Neuronal stem cell (in vitro differentiated cells): Measurements from ENCODE around the gene LCA5L.

ENCODE experiments used
- DNase-seq: peaks from one replicate; pipeline ENCODE4 v3.0.0-alpha.2; 2013; ENCODE audit warnings: low spot score
- H2AFZ ChIP-seq: one replicate; pipeline ENCODE4 v1.6.1; 2013; ENCODE audit warnings: mild to moderate bottlenecking, low read length, inconsistent platforms
- H2AK5ac ChIP-seq: 2 replicates; pipeline ENCODE4 v1.6.1; 2013; ENCODE audit warnings: low read depth, mild to moderate bottlenecking, inconsistent platforms, low read length, moderate library complexity, mixed read lengths
- H2BK120ac ChIP-seq: 2 replicates; pipeline ENCODE4 v1.6.1; 2013; ENCODE audit warnings: low read depth, mild to moderate bottlenecking, inconsistent platforms, low read length, moderate library complexity, mixed read lengths
- H2BK12ac ChIP-seq: one replicate; pipeline ENCODE4 v1.6.1; 2013; ENCODE audit warnings: low read length, inconsistent platforms
- H2BK15ac ChIP-seq: 2 replicates; pipeline ENCODE4 v1.6.1; 2013; ENCODE audit warnings: mild to moderate bottlenecking, low read length, inconsistent platforms, mixed read lengths
- H2BK5ac ChIP-seq: one replicate; pipeline ENCODE4 v1.6.1; 2013; ENCODE audit warnings: inconsistent platforms, mild to moderate bottlenecking, low read length, moderate library complexity
- H3K14ac ChIP-seq: one replicate; pipeline ENCODE4 v1.6.1; 2013; ENCODE audit warnings: low read length, inconsistent platforms
- H3K18ac ChIP-seq: 2 replicates; pipeline ENCODE4 v1.6.1; 2013; ENCODE audit warnings: low read length, inconsistent platforms
- H3K23ac ChIP-seq: 2 replicates; pipeline ENCODE4 v1.6.1; 2013; ENCODE audit warnings: low read depth, mild to moderate bottlenecking, mixed read lengths, low read length, inconsistent platforms; ENCODE audit not compliant: poor library complexity
- H3K27ac ChIP-seq: replicated peaks from 3 replicates; pipeline ENCODE4 v1.5.1; 2013; ENCODE audit warnings: low read length, inconsistent platforms
- H3K27me3 ChIP-seq, 3 experiments: 2 replicates each; pipeline ENCODE4 v1.6.1; 2013; ENCODE audit warnings: low read length in 3 of 3, mild to moderate bottlenecking in 2 of 3, inconsistent platforms in 1 of 3, low read depth in 1 of 3, mixed read lengths in 1 of 3, moderate library complexity in 1 of 3; ENCODE audit not compliant: control insufficient read depth in 3 of 3, insufficient read depth in 3 of 3
- H3K36me3 ChIP-seq, 2 donors: replicated peaks in 1 of 2; 2 replicates each; pipeline ENCODE4 v1.6.1; 2013; ENCODE audit warnings: low read length in 2 of 2; ENCODE audit not compliant: control insufficient read depth in 2 of 2, insufficient read depth in 2 of 2
- H3K4ac ChIP-seq: 2 replicates; pipeline ENCODE4 v1.6.1; 2013; ENCODE audit warnings: inconsistent platforms, mild to moderate bottlenecking, low read length, moderate library complexity
- H3K4me1 ChIP-seq, 2 donors: 1 replicate in 1 of 2; 2 replicates in 1 of 2; pipeline ENCODE4 v1.6.1; 2013; ENCODE audit warnings: low read length in 2 of 2, low read depth in 1 of 2; ENCODE audit not compliant: control insufficient read depth in 2 of 2, insufficient read depth in 1 of 2
- H3K4me2 ChIP-seq: one replicate; pipeline ENCODE4 v1.6.1; 2013; ENCODE audit warnings: mild to moderate bottlenecking, low read length, inconsistent platforms; ENCODE audit not compliant: insufficient read depth, poor library complexity, severe bottlenecking
- H3K4me3 ChIP-seq, 2 donors: 2 replicates each; pipeline ENCODE4 v1.5.1; 2013; ENCODE audit warnings: low read length in 2 of 2, mild to moderate bottlenecking in 2 of 2, inconsistent platforms in 1 of 2, moderate library complexity in 1 of 2
- H3K79me1 ChIP-seq: one replicate; pipeline ENCODE4 v1.6.1; 2013; ENCODE audit warnings: low read depth, mild to moderate bottlenecking, inconsistent platforms, low read length, moderate library complexity
- H3K9ac ChIP-seq: one replicate; pipeline ENCODE4 v1.6.1; 2013; ENCODE audit warnings: mild to moderate bottlenecking, low read depth, low read length, inconsistent platforms; ENCODE audit not compliant: poor library complexity
- H3K9me3 ChIP-seq, 2 donors: replicated peaks in 1 of 2; 2 replicates each; pipeline versions ENCODE3 to v1.6.1; 2013; ENCODE audit warnings: low read length in 2 of 2, mild to moderate bottlenecking in 2 of 2, inconsistent platforms in 1 of 2, low read depth in 1 of 2, mixed read lengths in 1 of 2, moderate library complexity in 1 of 2; ENCODE audit not compliant: control insufficient read depth in 2 of 2, insufficient read depth in 1 of 2
- H4K8ac ChIP-seq: one replicate; pipeline ENCODE4 v1.6.1; 2013; ENCODE audit warnings: low read depth, mild to moderate bottlenecking, inconsistent platforms, low read length, moderate library complexity
- H4K91ac ChIP-seq: one replicate; pipeline ENCODE4 v1.6.1; 2013; ENCODE audit warnings: low read length, low read depth, mild to moderate bottlenecking, inconsistent platforms; ENCODE audit not compliant: poor library complexity
- WGBS, 2 donors: extraction: QIAGEN DNeasy Blood & Tissue Kit; methylation state at CpG; one replicate each; pipeline ENCODE4 v1.1.7; 2013; ENCODE audit warnings: missing lambda C conversion rate in 2 of 2, mixed read lengths in 1 of 2; ENCODE audit not compliant: insufficient read length in 2 of 2, insufficient replicate concordance in 1 of 2; ENCODE audit errors: extremely low coverage in 2 of 2; 5-methylcytosine and 5-hydroxymethylcytosine counted together

LCA5L gene

DNA sequence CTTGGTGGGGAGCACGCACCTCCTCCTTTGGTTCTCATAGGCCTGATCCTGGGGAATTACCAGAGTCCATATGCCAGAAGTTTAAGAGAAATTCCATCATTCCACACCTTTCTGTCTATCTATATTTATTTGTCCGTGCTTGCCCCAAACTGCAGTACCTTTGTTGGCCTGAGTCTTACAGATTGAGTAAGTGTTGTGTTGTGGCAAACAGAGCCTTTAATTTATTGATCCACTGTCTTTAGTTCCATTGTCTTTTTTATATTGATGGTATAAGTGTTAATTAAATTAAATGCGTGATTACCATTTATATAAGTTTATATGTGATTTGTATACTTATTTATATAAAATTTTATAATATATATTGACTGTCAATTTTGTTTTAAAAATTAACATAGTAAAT, 11.1 kb upstream of the LCA5L start:
- Histone ChIP-seq H2AFZ (no peak overlapping the region), H3K9ac (no peak overlapping the region), H3K79me1 (no peaks in the 10 kb centered on the region), H2BK15ac (no peak overlapping the region), H3K18ac (no peak overlapping the region), H3K4me3 (no peak overlapping the region), H3K36me3 (no peaks in the 10 kb centered on the region), H3K4me1 (peaks cover 2 to 8% of the 10 kb centered on the region in 2 donors), H3K14ac (no peak overlapping the region), H4K91ac (no peak overlapping the region), H3K9me3 (no peaks in the 10 kb centered on the region), H3K23ac (no peak overlapping the region), H3K27me3 (no peaks in the 10 kb centered on the region), H3K27ac (no peak overlapping the region), H2BK5ac (no peak overlapping the region), H3K4ac (no peak overlapping the region), H3K4me2 (no peak overlapping the region), H4K8ac (no peak overlapping the region), H2BK120ac (no peak overlapping the region), H2BK12ac (no peak overlapping the region), H2AK5ac (no peak overlapping the region)
- WGBS, 2 donors, result no CpG with 5 or more reads among the region's 3 CpGs
- DNase-seq, result no peak

- peak overlapping the region; percentile 58 for H2BK5ac ChIP-seq
Measured at GRCh38 chr21:39454949-39455668, 9.5 kb upstream of the LCA5L start.

GRCh38 chr21:39453571-39454179, 8.1 kb upstream of the LCA5L start:
- Histone ChIP-seq H2BK15ac (no peak overlapping the region), H3K4ac (no peak overlapping the region), H2AFZ (no peak overlapping the region), H3K27ac (no peak overlapping the region), H3K9ac (no peak overlapping the region), H2AK5ac (no peak overlapping the region), H3K27me3 (no peaks in the 10 kb centered on the region), H3K9me3 (no peaks in the 10 kb centered on the region), H4K8ac (no peak overlapping the region), H3K36me3 (no peaks in the 10 kb centered on the region), H2BK120ac (no peak overlapping the region), H2BK5ac (no peak overlapping the region), H2BK12ac (no peak overlapping the region), H3K14ac (no peak overlapping the region), H3K4me2 (no peak overlapping the region), H4K91ac (no peak overlapping the region), H3K79me1 (no peaks in the 10 kb centered on the region), H3K18ac (no peak overlapping the region), H3K23ac (no peak overlapping the region), H3K4me3 (no peak overlapping the region), H3K4me1 (peaks cover 4 to 8% of the 10 kb centered on the region in 2 donors)
- WGBS, 2 donors, result no CpG with 5 or more reads among the region's 4 CpGs
- DNase-seq, result no peak

More at GRCh38 chr21:39454949-39455668, 9.5 kb upstream of the LCA5L start:
- no peaks in the 10 kb centered on the region for H3K79me1 ChIP-seq
- no peak overlapping the region for H2AFZ ChIP-seq
- no peaks in the 10 kb centered on the region for H3K9me3 ChIP-seq
- H3K36me3 ChIP-seq, result no peaks in the 10 kb centered on the region
- H2BK120ac ChIP-seq, result no peak overlapping the region
- no CpG with 5 or more reads among the region's 6 CpGs for WGBS, 2 donors
- no peak overlapping the region for H2BK12ac ChIP-seq
- no peak for DNase-seq
- H3K9ac ChIP-seq, result no peak overlapping the region
- no peak overlapping the region for H3K14ac ChIP-seq
- H3K4me1 ChIP-seq, result peaks cover 4 to 8% of the 10 kb centered on the region in 2 donors
- H3K27ac ChIP-seq, result no peak overlapping the region
- no peak overlapping the region for H3K4me3 ChIP-seq
- no peak overlapping the region for H4K91ac ChIP-seq
- no peak overlapping the region for H3K4me2 ChIP-seq
- H2BK15ac ChIP-seq, result no peak overlapping the region
- no peaks in the 10 kb centered on the region for H3K27me3 ChIP-seq
- H3K4ac ChIP-seq, result no peak overlapping the region
- peak overlapping the region; percentile 53 for H3K18ac ChIP-seq
- H3K23ac ChIP-seq, result no peak overlapping the region
- no peak overlapping the region for H2AK5ac ChIP-seq
- H4K8ac ChIP-seq, result no peak overlapping the region

GRCh38 chr21:39452970-39453342, 7.4 kb upstream of the LCA5L start:
- Histone ChIP-seq H3K27me3 (no peaks in the 10 kb centered on the region), H3K4me2 (no peak overlapping the region), H2AK5ac (no peak overlapping the region), H2BK5ac (no peak overlapping the region), H3K9ac (no peak overlapping the region), H3K9me3 (no peaks in the 10 kb centered on the region), H3K4me1 (peaks cover 4 to 8% of the 10 kb centered on the region in 2 donors), H3K36me3 (no peaks in the 10 kb centered on the region), H3K27ac (no peak overlapping the region), H3K18ac (no peak overlapping the region), H2BK12ac (no peak overlapping the region), H3K79me1 (no peaks in the 10 kb centered on the region), H2AFZ (peak overlapping the region; percentile 68), H2BK15ac (no peak overlapping the region), H3K4me3 (no peak overlapping the region), H4K91ac (no peak overlapping the region), H4K8ac (no peak overlapping the region), H3K23ac (no peak overlapping the region), H3K4ac (no peak overlapping the region), H2BK120ac (no peak overlapping the region), H3K14ac (no peak overlapping the region)
- DNase-seq, result no peak
- WGBS, 2 donors, result no CpG with 5 or more reads among the region's 6 CpGs
